GM12878 (cell line): ENCODE data around the gene JUN. TPM values are rescaled to one million over a fixed set of nuclear protein-coding genes. Genes with fewer than 3 reads are reported as not detected.

ENCODE experiments used
- BACH1 ChIP-seq: fragments of 450-650 bp; IDR thresholded peaks from 2 replicates; pipeline ENCODE4 v1.6.1; 2017; ENCODE audit warnings: mild to moderate bottlenecking, borderline replicate concordance
- CBX3 ChIP-seq: fragments of 200-600 bp; sonication (generic); IDR thresholded peaks from 2 replicates; pipeline ENCODE4 v1.6.1; 2016; ENCODE audit warnings: low read depth, borderline replicate concordance
- CBX5 ChIP-seq: sonication (generic); IDR thresholded peaks from 2 replicates; pipeline ENCODE4 v1.6.1; 2016; ENCODE audit warnings: low read depth, moderate library complexity, mild to moderate bottlenecking, inconsistent platforms
- E2F8 ChIP-seq: fragments of 450-650 bp; IDR thresholded peaks from 2 replicates; pipeline ENCODE4 v1.6.1; 2018; ENCODE audit warnings: mild to moderate bottlenecking, low read depth, moderate library complexity; ENCODE audit not compliant: partially characterized antibody
- EED ChIP-seq: sonication (generic); IDR thresholded peaks from 2 replicates; pipeline ENCODE4 v1.6.1; 2016; ENCODE audit warnings: antibody characterized with exemption, low read depth
- ELK1 ChIP-seq: IDR thresholded peaks from 2 replicates; pipeline ENCODE4 v1.6.1; 2012; ENCODE audit warnings: low read depth, low read length, improper control_type of control experiment
- GATAD2B ChIP-seq: fragments of 450-650 bp; conservative IDR thresholded peaks from 2 replicates; pipeline ENCODE4 v1.6.1; 2017; ENCODE audit warnings: low read depth, mild to moderate bottlenecking, moderate library complexity
- HCFC1 ChIP-seq: fragments of 150-350 bp; IDR thresholded peaks from 2 replicates; pipeline ENCODE4 v1.6.1; 2014; ENCODE audit warnings: low read length
- HSF1 ChIP-seq: fragments of 150-350 bp; IDR thresholded peaks from 2 replicates; pipeline ENCODE4 v1.6.1; 2014; ENCODE audit warnings: mild to moderate bottlenecking, low read depth, low read length
- IRF3 ChIP-seq: fragments of 450-650 bp; IDR thresholded peaks from 2 replicates; pipeline ENCODE4 v1.6.1; 2014; ENCODE audit warnings: mild to moderate bottlenecking
- JUNB ChIP-seq: IDR thresholded peaks from 2 replicates; pipeline ENCODE4 v1.6.1; 2016; ENCODE audit warnings: antibody characterized with exemption, mild to moderate bottlenecking
- MTA2 ChIP-seq: fragments of 450-650 bp; IDR thresholded peaks from 2 replicates; pipeline ENCODE4 v1.6.1; 2016; ENCODE audit warnings: low read depth, mild to moderate bottlenecking, moderate library complexity
- MXI1 ChIP-seq: fragments of 150-350 bp; IDR thresholded peaks from 2 replicates; pipeline ENCODE4 v1.6.1; 2011; ENCODE audit warnings: low read depth, mild to moderate bottlenecking, inconsistent platforms, low read length, improper control_type of control experiment
- NFXL1 ChIP-seq: fragments of 450-650 bp; IDR thresholded peaks from 2 replicates; pipeline ENCODE4 v1.6.1; 2017; ENCODE audit warnings: antibody characterized with exemption, mild to moderate bottlenecking, borderline replicate concordance
- PKNOX1 ChIP-seq: fragments of 450-650 bp; IDR thresholded peaks from 2 replicates; pipeline ENCODE4 v1.6.1; 2016; ENCODE audit warnings: mild to moderate bottlenecking
- RB1 ChIP-seq: fragments of 450-650 bp; formaldehyde crosslinking; IDR thresholded peaks from 2 replicates; pipeline ENCODE4 v1.6.1; 2017; ENCODE audit warnings: mild to moderate bottlenecking, borderline replicate concordance
- YY1 ChIP-seq: IDR thresholded peaks from 2 replicates; pipeline ENCODE4 v1.6.1; 2011; ENCODE audit warnings: low read depth, mild to moderate bottlenecking, low read length
- ZBTB33 ChIP-seq: fragments of 450-650 bp; IDR thresholded peaks from 2 replicates; pipeline ENCODE4 v1.6.1; 2017; ENCODE audit warnings: mild to moderate bottlenecking
- ZNF622 ChIP-seq: fragments of 450-650 bp; IDR thresholded peaks from 2 replicates; pipeline ENCODE4 v1.6.1; 2017; ENCODE audit warnings: mild to moderate bottlenecking, inconsistent platforms
- ZZZ3 ChIP-seq: IDR thresholded peaks from 2 replicates; pipeline ENCODE4 v1.6.1; 2011; ENCODE audit warnings: low read depth; ENCODE audit not compliant: control insufficient read depth, insufficient read length
- polyA plus RNA-seq, 11 experiments: library from polyadenylated mRNA; depleted of rRNA in 4 of 11; unstranded in 6 of 11; stranded (reverse) in 5 of 11; fragments of >200 nt; fragmentation: Nextera tagmentation in 4 of 11; fragmentation: Illumina TruSeq in 1 of 11; extraction: Ambion mirVana in 4 of 11; extraction: Trizol in 1 of 11; gene quantifications; 1 replicate in 1 of 11; 2 replicates in 10 of 11; pipeline versions ENCODE4 v1.2.1 to v1.2.3, GENCODE V29; 2011 to 2016; ENCODE audit warnings: inconsistent platforms in 2 of 11, missing spikeins in 2 of 11, low read depth in 1 of 11
- total RNA-seq, 4 experiments: library from RNA; depleted of rRNA in 3 of 4; stranded (reverse); fragments of >200 nt in 3 of 4; fragmentation: Illumina TruSeq in 1 of 4; extraction: Trizol in 1 of 4; gene quantifications; 2 replicates each; pipeline versions ENCODE4 v1.2.1 to v1.2.3, GENCODE V29; 2013 to 2021

Gene JUN
- total and polyA plus RNA-seq, 10 of the 15 experiments (the other 5 are each of a cell fraction or from before 2014, with no cell fraction given), result 0.18 to 8.4 (median 2.8) TPM

- TF ChIP-seq PKNOX1, result peak; percentile 5; the same call in 1 of the 2 replicates
- no peak for TF ChIP-seq ZNF622
- no peak for TF ChIP-seq JUNB
- peak; percentile 96; the same call in 1 of the 2 replicates for TF ChIP-seq RB1
- TF ChIP-seq IRF3, result no peak
- TF ChIP-seq CBX5, result 0 out of 2 replicates have a peak, but pooled peaks have one; percentile 41
- peak; percentile 62 for TF ChIP-seq GATAD2B
- no peak for TF ChIP-seq MTA2
- no peak for TF ChIP-seq ELK1
- TF ChIP-seq E2F8, result no peak
- peak; percentile 65; the same call in 1 of the 2 replicates for TF ChIP-seq BACH1
- TF ChIP-seq HCFC1, result no peak
- no peak for TF ChIP-seq CBX3
- no peak for TF ChIP-seq HSF1
- TF ChIP-seq MXI1, result no peak; the same call in 1 of the 2 replicates
- TF ChIP-seq ZBTB33, result no peak
- no peak for TF ChIP-seq YY1
- peak; percentile 41; the same call in 1 of the 2 replicates for TF ChIP-seq EED
- TF ChIP-seq NFXL1, result no peak
- no peak for TF ChIP-seq ZZZ3
Observed at GRCh38 chr1:58782178-58783089, 1.4 kb downstream of the JUN start (continued).
